Heart left ventricle (tissue), 16 donors: ENCODE data around the gene IARS1. TPM values are rescaled to one million over a fixed set of nuclear protein-coding genes. Genes with fewer than 3 reads are reported as not detected.

ENCODE experiments used
- ATAC-seq, 4 donors: fragments of 200-7000 bp; cut with Tn5 transposase; one replicate each; pipeline ENCODE4 v1.9.1; 2020 to 2022; ENCODE audit warnings: moderate library complexity in 4 of 4, mild to moderate bottlenecking in 3 of 4, moderate number of reproducible peaks in 1 of 4
- DNase-seq, 5 donors: peaks; one replicate each; pipeline ENCODE4 v3.0.0-alpha.2; 2020
- H3K27ac ChIP-seq, 12 donors: fragments of 200-600 bp; sonication (generic) in 4 of 12; one replicate each; pipeline versions ENCODE4 v1.5.0 to v1.8.0; 2016 to 2022; ENCODE audit warnings: mild to moderate bottlenecking in 2 of 12
- H3K27me3 ChIP-seq, 9 donors: fragments of 200-600 bp; sonication (generic) in 2 of 9; one replicate each; pipeline versions ENCODE4 v1.5.1 to v1.8.0; 2016 to 2022; ENCODE audit warnings: mild to moderate bottlenecking in 3 of 9
- H3K36me3 ChIP-seq, 9 donors: fragments of 200-600 bp; sonication (generic) in 2 of 9; one replicate each; pipeline versions ENCODE4 v1.5.0 to v1.8.0; 2018 to 2022; ENCODE audit warnings: mild to moderate bottlenecking in 2 of 9
- H3K4me1 ChIP-seq, 12 donors: fragments of 200-600 bp; sonication (generic) in 4 of 12; one replicate each; pipeline versions ENCODE4 v1.5.0 to v1.8.0; 2016 to 2022; ENCODE audit warnings: mild to moderate bottlenecking in 3 of 12
- H3K4me3 ChIP-seq, 12 donors: fragments of 200-600 bp; sonication (generic) in 4 of 12; one replicate each; pipeline versions ENCODE4 v1.5.0 to v1.8.0; 2017 to 2022; ENCODE audit warnings: mild to moderate bottlenecking in 9 of 12, moderate library complexity in 4 of 12
- H3K9me3 ChIP-seq, 12 donors: fragments of 200-600 bp; sonication (generic) in 4 of 12; one replicate each; pipeline versions ENCODE4 v1.5.0 to v1.8.0; 2016 to 2022; ENCODE audit warnings: mild to moderate bottlenecking in 1 of 12
- POLR2A ChIP-seq, 2 donors: fragments of 450-650 bp; IDR thresholded peaks; one replicate each; pipeline ENCODE4 v1.6.1; 2017; ENCODE audit warnings: antibody characterized with exemption in 2 of 2, mild to moderate bottlenecking in 2 of 2, moderate library complexity in 2 of 2
- WGBS, 4 donors: extraction: QIAGEN DNeasy Blood & Tissue Kit in 2 of 4; methylation state at CpG; one replicate each; pipeline versions ENCODE4 v1.1.5 to v1.1.7; 2013 to 2018; 5-methylcytosine and 5-hydroxymethylcytosine counted together
- intact Hi-C, 10 donors: fragments of 100-400 bp; cut with DNase I; formaldehyde crosslinking; loops; one replicate each; pipeline versions ENCODE4 v1.11.1 to v1.14.2; 2022
- polyA plus RNA-seq, 2 donors: library from polyadenylated mRNA; stranded (reverse); fragments of 200-250 nt; gene quantifications; one replicate each; pipeline ENCODE4 v1.2.3, GENCODE V29; 2013
- total RNA-seq, 9 donors: library from RNA; depleted of rRNA in 2 of 9; stranded (reverse); fragments of >200 nt in 2 of 9; fragmentation: NEBNext Ultra II Directional in 3 of 9; extraction: Animal tissue kit (Norgen Biotek cat#: 25700) in 3 of 9; gene quantifications; one replicate each; pipeline versions ENCODE4 v1.1.0 to v1.2.4, GENCODE V29; 2016 to 2023
- TF ChIP-seq, protein P1 (sequence below), 12 donors: fragments of 200-600 bp; sonication (generic) in 4 of 12; IDR thresholded peaks; one replicate each; pipeline versions ENCODE4 v1.5.0 to v1.8.0; 2018 to 2022; ENCODE audit warnings: antibody characterized with exemption in 12 of 12, mild to moderate bottlenecking in 5 of 12
- donor health status: ischemic (EF 13 %, LVEDD 7.1; RV severe dilation, severe dysfunction).
- donor health status: healthy with polysubstance abuse.
- donor health status: DM: no; HTN: yes; CAD: no.
- donor health status: DM: no; HTN: no; CAD: no.
- donor health status: ischemic (EF 25% LVEDD 6.9; RV normal size, moderate dysfunction).
- donor health status: ischemic (EF 25% LVEDD 5.7; RV mildly dilated, moderate dysfunction).
- donor health status: healthy.
- donor health status: DM: yes; HTN: yes; CAD: no.
- donor health status: ischemic (EF 35%, LVEDD 5.7; RV mildly dilated, moderate dysfunction).
- donor health status: nonischemic (EF 11% LVEDD 7.7; RV severe dilation, severe dysfunction).
- donor health status: DM: yes; HTN: yes; CAD: no.
- donor health status: PGD.
- donor health status: ischemic (EF 29% LVEDD 5.4; RV normal size, mild dysfunction).
- donor health status: nonischemic (EF 23%, LVEDD 6.1; RV moderate dilation, normal function).

Gene IARS1
- total and polyA plus RNA-seq, 11 donors, result 9.0 to 97.5 (median 68.1) TPM

DNA sequence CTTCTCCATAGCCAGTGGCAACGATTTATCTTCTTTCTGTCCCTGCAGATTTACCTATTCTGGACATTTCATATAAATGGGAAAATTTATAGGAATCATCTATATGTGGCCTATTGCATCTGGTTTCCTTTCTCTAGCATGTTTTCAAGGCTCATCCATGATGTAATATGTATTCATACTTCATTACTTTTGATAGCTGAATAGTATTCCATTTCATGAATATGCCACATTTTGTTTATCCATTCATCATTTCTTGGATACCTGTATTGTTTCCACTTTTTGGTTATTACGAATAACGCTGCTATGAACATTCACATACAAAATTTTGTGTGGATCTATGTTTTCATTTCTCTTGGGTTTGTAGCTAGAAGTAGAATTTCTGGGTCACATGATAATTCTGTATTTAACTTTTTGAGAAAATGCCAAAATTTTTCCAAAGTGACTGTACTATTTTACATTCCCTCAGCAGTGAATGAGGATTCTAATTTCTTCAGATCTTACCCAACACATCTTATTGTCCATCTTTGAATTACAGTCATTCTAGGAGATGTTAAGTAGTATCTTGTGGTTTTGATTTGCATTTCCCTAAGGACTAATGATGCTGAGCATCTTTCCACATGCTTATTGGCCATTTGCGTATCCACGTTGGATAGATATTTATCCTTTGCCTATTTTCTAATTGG lies 3.6 kb downstream of the IARS1 start:
- no peak overlapping the region for H3K4me3 ChIP-seq
- no peak for ATAC-seq
- peaks cover 0 to 28% (median 20%) of the 10 kb centered on the region in 12 donors for H3K4me1 ChIP-seq
- DNase-seq, result no peak
- intact Hi-C loops, result loop anchor here in 4 of 10 donors (10.0 kb wide), 3 partner anchors 145 to 345 kb away; no protein-coding TSS in a partner anchor
- no peaks in the 10 kb centered on the region for H3K27me3 ChIP-seq
- peaks cover 2 to 54% (median 43%) of the 10 kb centered on the region in 9 donors for H3K36me3 ChIP-seq
- WGBS, 4 donors, result 82 to 96% (median 94%) methylated on average over 5 of the region's 5 CpGs
- TF ChIP-seq, protein P1, sequence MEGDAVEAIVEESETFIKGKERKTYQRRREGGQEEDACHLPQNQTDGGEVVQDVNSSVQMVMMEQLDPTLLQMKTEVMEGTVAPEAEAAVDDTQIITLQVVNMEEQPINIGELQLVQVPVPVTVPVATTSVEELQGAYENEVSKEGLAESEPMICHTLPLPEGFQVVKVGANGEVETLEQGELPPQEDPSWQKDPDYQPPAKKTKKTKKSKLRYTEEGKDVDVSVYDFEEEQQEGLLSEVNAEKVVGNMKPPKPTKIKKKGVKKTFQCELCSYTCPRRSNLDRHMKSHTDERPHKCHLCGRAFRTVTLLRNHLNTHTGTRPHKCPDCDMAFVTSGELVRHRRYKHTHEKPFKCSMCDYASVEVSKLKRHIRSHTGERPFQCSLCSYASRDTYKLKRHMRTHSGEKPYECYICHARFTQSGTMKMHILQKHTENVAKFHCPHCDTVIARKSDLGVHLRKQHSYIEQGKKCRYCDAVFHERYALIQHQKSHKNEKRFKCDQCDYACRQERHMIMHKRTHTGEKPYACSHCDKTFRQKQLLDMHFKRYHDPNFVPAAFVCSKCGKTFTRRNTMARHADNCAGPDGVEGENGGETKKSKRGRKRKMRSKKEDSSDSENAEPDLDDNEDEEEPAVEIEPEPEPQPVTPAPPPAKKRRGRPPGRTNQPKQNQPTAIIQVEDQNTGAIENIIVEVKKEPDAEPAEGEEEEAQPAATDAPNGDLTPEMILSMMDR (IDR thresholded peaks at IDR 0.05), result no peak
- no peak for TF ChIP-seq POLR2A (IDR thresholded peaks at IDR 0.05)
- no peak overlapping the region for H3K27ac ChIP-seq
- no peaks in the 10 kb centered on the region for H3K9me3 ChIP-seq

DNA sequence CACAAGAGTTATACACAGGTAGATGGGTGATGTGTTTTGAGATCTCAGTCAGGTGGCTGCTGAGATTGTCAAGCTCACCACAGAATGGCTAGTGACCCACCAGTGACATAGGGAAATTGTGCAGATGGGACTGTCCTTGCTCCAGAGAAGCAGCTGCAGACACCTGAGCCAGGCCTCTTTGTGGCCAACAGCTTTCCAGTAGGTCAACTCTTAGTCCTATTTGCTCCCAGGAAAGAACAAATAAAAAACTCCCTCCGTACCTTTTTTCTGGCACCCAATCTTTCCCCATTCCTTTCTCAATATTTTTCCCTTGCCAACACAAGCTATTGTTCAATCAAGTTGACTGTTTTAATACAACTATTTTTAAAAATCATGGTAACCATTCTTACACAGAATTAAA lies 14.2 kb downstream of the IARS1 start:
- Histone ChIP-seq H3K27ac (no peak overlapping the region), H3K36me3 (peaks cover 0 to 100% (median 99%) of the 10 kb centered on the region in 9 donors), H3K4me3 (no peak overlapping the region), H3K4me1 (peaks cover 0 to 6% (median 0%) of the 10 kb centered on the region in 12 donors), H3K9me3 (no peaks in the 10 kb centered on the region), H3K27me3 (no peaks in the 10 kb centered on the region)
- DNase-seq, result no peak
- TF ChIP-seq POLR2A (IDR thresholded peaks at IDR 0.05), result no peak
- TF ChIP-seq, protein P1 (IDR thresholded peaks at IDR 0.05), result no peak
- intact Hi-C loops, result no loop called here
- no peak for ATAC-seq
- WGBS, 4 donors, result 91 to 96% (median 96%) methylated on average over 1 of the region's 1 CpG

DNA sequence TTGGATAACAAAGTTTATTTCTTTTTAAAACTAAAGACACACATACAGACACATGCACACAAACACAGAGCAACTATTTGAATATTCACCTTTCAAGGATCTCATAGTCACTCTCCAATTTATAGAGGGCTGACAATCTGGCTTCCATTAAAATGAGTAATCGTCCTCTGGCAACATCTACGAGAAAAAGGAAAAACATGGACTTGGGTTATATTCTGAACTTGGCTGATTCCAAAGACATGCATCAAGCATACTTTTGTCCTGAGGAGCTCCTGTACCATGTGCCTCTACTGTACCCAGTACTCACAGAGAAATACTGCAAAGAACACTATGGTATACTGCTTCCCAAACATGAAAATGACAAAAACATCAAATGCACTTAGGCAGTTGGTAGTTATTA lies 15.4 kb downstream of the IARS1 start:
- peaks cover 0 to 100% (median 99%) of the 10 kb centered on the region in 9 donors for H3K36me3 ChIP-seq
- intact Hi-C loops, result no loop called here

DNA sequence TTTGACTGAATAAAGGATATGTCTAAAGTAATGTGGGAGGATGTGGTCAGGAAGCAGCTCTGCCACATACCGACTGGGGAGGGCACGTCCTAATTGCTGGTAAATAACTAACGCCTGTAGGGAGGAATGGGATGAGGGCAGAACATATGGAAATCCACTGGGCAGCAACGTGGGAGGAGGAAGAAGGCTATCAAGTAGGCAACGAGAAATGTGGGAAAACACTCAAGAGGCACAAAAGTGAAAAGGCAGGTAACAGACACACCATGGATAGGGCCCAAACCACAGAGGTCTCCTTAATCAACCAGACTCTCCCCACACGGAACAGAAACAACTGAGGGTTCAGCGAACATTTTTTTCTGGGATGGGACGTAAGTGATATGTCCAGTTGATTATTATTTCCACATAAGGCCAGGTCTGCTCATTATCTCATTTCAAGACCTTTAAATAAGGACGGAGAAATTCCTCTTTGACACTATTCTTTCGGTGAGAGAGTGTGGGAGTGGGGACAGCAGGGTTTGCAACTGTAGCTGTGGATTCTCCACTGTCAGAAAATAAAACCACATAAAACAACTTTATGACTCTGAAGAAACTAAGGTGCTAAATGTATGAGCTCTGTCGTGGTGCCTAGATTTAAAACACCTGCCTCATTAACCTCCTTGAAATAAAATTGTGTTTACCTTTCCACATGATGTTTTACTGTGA lies 17.0 kb downstream of the IARS1 start:
- 64 to 69% (median 67%) methylated on average over 11 of the region's 11 CpGs for WGBS, 4 donors
- TF ChIP-seq, protein P1 (IDR thresholded peaks at IDR 0.05), result no peak
- TF ChIP-seq POLR2A (IDR thresholded peaks at IDR 0.05), result no peak
- H3K4me1 ChIP-seq, result peaks cover 0 to 6% (median 0%) of the 10 kb centered on the region in 12 donors
- DNase-seq (no peak), ATAC-seq (no peak)
- no peak overlapping the region for H3K27ac ChIP-seq
- no peak overlapping the region for H3K4me3 ChIP-seq
- peaks cover 0 to 100% (median 100%) of the 10 kb centered on the region in 9 donors for H3K36me3 ChIP-seq
- H3K9me3 ChIP-seq, result no peaks in the 10 kb centered on the region
- intact Hi-C loops, result no loop called here
- H3K27me3 ChIP-seq, result no peaks in the 10 kb centered on the region

More for the DNA sequence above, 15.4 kb downstream of the IARS1 start:
- WGBS, 4 donors, result 82 to 88% (median 86%) methylated on average over 2 of the region's 2 CpGs
- Histone ChIP-seq H3K9me3 (no peaks in the 10 kb centered on the region), H3K4me1 (peaks cover 0 to 6% (median 0%) of the 10 kb centered on the region in 12 donors), H3K4me3 (no peak overlapping the region), H3K27me3 (no peaks in the 10 kb centered on the region), H3K27ac (no peak overlapping the region)
- no peak for DNase-seq
- TF ChIP-seq POLR2A (IDR thresholded peaks at IDR 0.05), result no peak
- TF ChIP-seq, protein P1 (IDR thresholded peaks at IDR 0.05), result no peak
- no peak for ATAC-seq
